Prostate gland (tissue), 2 donors: Measurements from ENCODE around the gene C10orf90. TPM values are rescaled to one million over a fixed set of nuclear protein-coding genes. Genes with fewer than 3 reads are reported as not detected.

Source experiments
- DNase-seq: peaks from one replicate; pipeline ENCODE4 v3.0.0-alpha.2; 2019; ENCODE audit warnings: low spot score
- H3K27ac ChIP-seq, 2 donors: fragments of 200-600 bp; sonication (generic); 2 replicates each; pipeline ENCODE4 v1.5.1; 2017 to 2019
- H3K27me3 ChIP-seq: fragments of 200-600 bp; sonication (generic); replicated peaks from 2 replicates; pipeline ENCODE4 v1.5.1; 2019; ENCODE audit not compliant: insufficient read depth
- H3K36me3 ChIP-seq, 2 donors: fragments of 200-600 bp; sonication (generic); 1 replicate in 1 of 2; 2 replicates in 1 of 2; pipeline versions ENCODE4 v1.5.1 to v1.8.1; 2017 to 2019
- H3K4me1 ChIP-seq: fragments of 200-600 bp; sonication (generic); replicated peaks from 2 replicates; pipeline ENCODE4 v1.5.1; 2019
- H3K4me3 ChIP-seq, 2 donors: fragments of 200-600 bp; sonication (generic); 2 replicates each; pipeline ENCODE4 v1.5.1; 2017 to 2019
- H3K9me3 ChIP-seq: fragments of 200-600 bp; sonication (generic); 2 replicates; pipeline ENCODE4 v1.5.1; 2017
- CTCF ChIP-seq, 4 experiments: fragments of 200-600 bp in 2 of 4; fragments of 450-650 bp in 2 of 4; sonication (generic) in 2 of 4; IDR thresholded peaks; 1 replicate in 3 of 4; 2 replicates in 1 of 4; pipeline ENCODE4 v1.5.1; 2016 to 2019; ENCODE audit warnings: antibody characterized with exemption in 4 of 4, mild to moderate bottlenecking in 2 of 4, moderate library complexity in 2 of 4
- POLR2A ChIP-seq: fragments of 450-650 bp; IDR thresholded peaks from one replicate; pipeline ENCODE4 v1.6.1; 2016; ENCODE audit warnings: antibody characterized with exemption, mild to moderate bottlenecking
- POLR2AphosphoS5 ChIP-seq: sonication (generic); formaldehyde crosslinking; IDR thresholded peaks from one replicate; pipeline ENCODE4 v1.6.1; 2017; ENCODE audit warnings: antibody characterized with exemption
- WGBS: methylation state at CpG from one replicate; pipeline ENCODE4 v1.1.5; 2018; 5-methylcytosine and 5-hydroxymethylcytosine counted together
- intact Hi-C: fragments of 100-400 bp; cut with DNase I; formaldehyde crosslinking; loops from one replicate; pipeline ENCODE4 v1.14.2; 2022
- total RNA-seq, 2 donors: library from RNA; depleted of rRNA; stranded (reverse); fragments of >200 nt; gene quantifications; one replicate each; pipeline ENCODE4 v1.1.0, GENCODE V29; 2016

Gene C10orf90
- total RNA-seq, 2 donors from 2014 or later, result 0.45 TPM; not detected in 1

- TF ChIP-seq POLR2AphosphoS5, result no peak
- no peak for TF ChIP-seq CTCF (IDR thresholded peaks at IDR 0.05)
- no peak for TF ChIP-seq POLR2A
- Histone ChIP-seq H3K9me3 (no peaks in the 10 kb centered on the region), H3K4me3 (no peak overlapping the region), H3K27me3 (no peaks in the 10 kb centered on the region), H3K36me3 (no peaks in the 10 kb centered on the region), H3K4me1 (no peaks in the 10 kb centered on the region), H3K27ac (no peak overlapping the region)
- WGBS, result 94% methylated on average over 3 of the region's 3 CpGs
- intact Hi-C loops, result no loop called here
- no peak for DNase-seq
Measured at GRCh38 chr10:126596472-126597016, 73.9 kb downstream of the C10orf90 start.

GRCh38 chr10:126595160-126595559 lies 75.3 kb downstream of the C10orf90 start:
- Histone ChIP-seq H3K9me3 (no peaks in the 10 kb centered on the region), H3K27ac (no peak overlapping the region), H3K27me3 (no peaks in the 10 kb centered on the region), H3K4me3 (no peak overlapping the region), H3K36me3 (no peaks in the 10 kb centered on the region), H3K4me1 (no peaks in the 10 kb centered on the region)
- DNase-seq, result no peak
- intact Hi-C loops, result no loop called here
- WGBS, result 41% methylated on average over 2 of the region's 2 CpGs
- no peak for TF ChIP-seq CTCF (IDR thresholded peaks at IDR 0.05)
- no peak for TF ChIP-seq POLR2AphosphoS5
- no peak for TF ChIP-seq POLR2A

GRCh38 chr10:126593968-126594701 lies 76.4 kb downstream of the C10orf90 start:
- no peaks in the 10 kb centered on the region for H3K4me1 ChIP-seq
- no peaks in the 10 kb centered on the region for H3K27me3 ChIP-seq
- H3K4me3 ChIP-seq, result no peak overlapping the region
- TF ChIP-seq CTCF (IDR thresholded peaks at IDR 0.05), result no peak
- no peak for TF ChIP-seq POLR2A
- no peak for TF ChIP-seq POLR2AphosphoS5
- no peaks in the 10 kb centered on the region for H3K9me3 ChIP-seq
- no peak overlapping the region for H3K27ac ChIP-seq
- intact Hi-C loops, result no loop called here
- H3K36me3 ChIP-seq, result no peaks in the 10 kb centered on the region
- DNase-seq, result no peak
- WGBS, result 90% methylated on average over 4 of the region's 4 CpGs

GRCh38 chr10:126592901-126593300 lies 77.6 kb downstream of the C10orf90 start:
- no peak for TF ChIP-seq POLR2AphosphoS5
- TF ChIP-seq POLR2A, result no peak
- no peak for TF ChIP-seq CTCF (IDR thresholded peaks at IDR 0.05)
- Histone ChIP-seq H3K4me3 (no peak overlapping the region), H3K27me3 (no peaks in the 10 kb centered on the region), H3K27ac (no peak overlapping the region), H3K4me1 (no peaks in the 10 kb centered on the region), H3K36me3 (no peaks in the 10 kb centered on the region), H3K9me3 (no peaks in the 10 kb centered on the region)
- DNase-seq, result no peak
- intact Hi-C loops, result no loop called here
- WGBS, result 95% methylated on average over 3 of the region's 3 CpGs

GRCh38 chr10:126588024-126588423 lies 82.5 kb downstream of the C10orf90 start:
- Histone ChIP-seq H3K4me3 (no peak overlapping the region), H3K27ac (no peak overlapping the region), H3K36me3 (no peaks in the 10 kb centered on the region), H3K9me3 (no peaks in the 10 kb centered on the region), H3K27me3 (no peaks in the 10 kb centered on the region), H3K4me1 (no peaks in the 10 kb centered on the region)
- whole genome bisulfite sequencing, result 94% methylated on average over 4 of the region's 4 CpGs
- TF ChIP-seq POLR2AphosphoS5 (no peak), CTCF (IDR thresholded peaks at IDR 0.05) (no peak), POLR2A (no peak)
- intact Hi-C loops, result no loop called here
- DNase-seq, result no peak
